ENCODE results near the gene NBPF3.

- TF ChIP-seq ZSCAN18 (CRISPR knock-in tag; IDR thresholded peaks at IDR 0.05): no peak
- TF ChIP-seq AFF4 (CRISPR knock-in tag; IDR thresholded peaks at IDR 0.05; ENCODE audit: borderline replicate concordance): no peak
- TF ChIP-seq CTCF (IDR thresholded peaks at IDR 0.05): no peak
- no peak for TF ChIP-seq ZNF138 (CRISPR knock-in tag; conservative IDR thresholded peaks at IDR 0.05)
- no peak for TF ChIP-seq ZNF121 (CRISPR knock-in tag; IDR thresholded peaks at IDR 0.05)
- TF ChIP-seq CREB1 (CRISPR knock-in tag; IDR thresholded peaks at IDR 0.05): no peak
- no peak for TF ChIP-seq MAX (CRISPR knock-in tag; IDR thresholded peaks at IDR 0.05)
- TF ChIP-seq ATF2 (CRISPR knock-in tag; IDR thresholded peaks at IDR 0.05; ENCODE audit: borderline replicate concordance, low read depth): no peak
- no peak for TF ChIP-seq ATF3 (CRISPR knock-in tag; conservative IDR thresholded peaks at IDR 0.05)
- TF ChIP-seq STAT6 (CRISPR knock-in tag; conservative IDR thresholded peaks at IDR 0.05; ENCODE audit: low read depth): no peak
- TF ChIP-seq NR3C1 (CRISPR knock-in tag; conservative IDR thresholded peaks at IDR 0.05; ENCODE audit: low read depth): no peak
These were observed 7.4 kb downstream of the NBPF3 start for GRCh38 chr1:21447311-21447710.

Measured in WTC11 (cell line).